ENCODE results near the gene ARNT2. TPM values are rescaled to one million over a fixed set of nuclear protein-coding genes. Genes with fewer than 3 reads are reported as not detected.
A peak's percentile ranks its signal among the peaks of the same experiment; 100 is the strongest.

Gene ARNT2
- total RNA-seq, 1 donor from 2014 or later, result 6.4 TPM

DNA sequence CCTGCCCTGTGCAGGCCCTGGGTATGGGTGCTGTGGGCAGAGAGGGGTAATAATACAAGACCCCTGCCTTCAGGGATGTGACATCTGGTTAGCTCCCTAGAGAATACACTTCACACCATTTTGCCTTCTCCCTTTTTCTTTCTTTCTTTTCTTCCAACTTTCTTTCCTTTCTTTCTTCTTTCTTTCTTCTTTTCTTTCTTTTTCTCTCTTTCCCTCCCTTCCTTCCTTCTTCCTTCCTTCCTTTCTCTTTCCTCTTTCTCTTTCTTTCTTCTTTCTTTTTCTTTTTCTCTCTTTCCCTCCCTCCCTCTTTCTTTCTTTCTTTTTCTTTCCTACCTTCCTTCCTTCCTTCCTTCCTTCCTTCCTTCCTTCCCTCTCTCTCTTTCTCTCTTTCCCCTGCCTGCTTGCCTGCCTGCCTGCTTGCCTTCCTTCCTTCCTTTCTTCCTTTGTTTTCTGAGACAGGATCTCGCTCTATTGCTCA is 222.5 kb downstream of the ARNT2 start:
- DNase-seq (ENCODE audit: low spot score in 2 of 2), result no peak
- Histone ChIP-seq H3K27me3 (no peaks in the 10 kb centered on the region), H3K27ac (no peak overlapping the region), H3K4me1 (no peaks in the 10 kb centered on the region), H3K36me3 (no peaks in the 10 kb centered on the region), H3K9me3 (no peaks in the 10 kb centered on the region), H3K4me3 (no peak overlapping the region)
- intact Hi-C loops (cut with DNase I), result no loop called here
- TF ChIP-seq, protein P1, sequence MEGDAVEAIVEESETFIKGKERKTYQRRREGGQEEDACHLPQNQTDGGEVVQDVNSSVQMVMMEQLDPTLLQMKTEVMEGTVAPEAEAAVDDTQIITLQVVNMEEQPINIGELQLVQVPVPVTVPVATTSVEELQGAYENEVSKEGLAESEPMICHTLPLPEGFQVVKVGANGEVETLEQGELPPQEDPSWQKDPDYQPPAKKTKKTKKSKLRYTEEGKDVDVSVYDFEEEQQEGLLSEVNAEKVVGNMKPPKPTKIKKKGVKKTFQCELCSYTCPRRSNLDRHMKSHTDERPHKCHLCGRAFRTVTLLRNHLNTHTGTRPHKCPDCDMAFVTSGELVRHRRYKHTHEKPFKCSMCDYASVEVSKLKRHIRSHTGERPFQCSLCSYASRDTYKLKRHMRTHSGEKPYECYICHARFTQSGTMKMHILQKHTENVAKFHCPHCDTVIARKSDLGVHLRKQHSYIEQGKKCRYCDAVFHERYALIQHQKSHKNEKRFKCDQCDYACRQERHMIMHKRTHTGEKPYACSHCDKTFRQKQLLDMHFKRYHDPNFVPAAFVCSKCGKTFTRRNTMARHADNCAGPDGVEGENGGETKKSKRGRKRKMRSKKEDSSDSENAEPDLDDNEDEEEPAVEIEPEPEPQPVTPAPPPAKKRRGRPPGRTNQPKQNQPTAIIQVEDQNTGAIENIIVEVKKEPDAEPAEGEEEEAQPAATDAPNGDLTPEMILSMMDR (IDR thresholded peaks at IDR 0.05), result no peak

DNA sequence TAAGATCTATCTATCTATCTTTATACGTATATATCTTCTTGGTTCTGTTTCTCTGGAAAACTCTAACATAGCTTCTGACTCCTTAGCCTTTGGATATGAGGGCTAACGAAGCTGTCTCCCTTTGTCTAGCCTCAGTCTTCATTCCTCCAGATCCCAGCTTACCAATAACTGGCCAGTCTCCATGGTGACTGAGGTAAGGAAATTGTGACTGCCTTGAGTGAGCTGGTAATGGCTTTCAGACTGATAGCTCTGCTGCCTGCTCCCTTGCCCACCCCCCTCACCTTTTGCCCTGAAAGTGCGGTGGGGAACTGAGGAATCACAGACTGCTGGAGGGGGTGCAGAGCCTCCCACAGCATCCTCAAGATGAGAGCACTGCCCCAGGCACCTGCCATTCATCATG is 225.2 kb downstream of the ARNT2 start:
- intact Hi-C loops (cut with DNase I), result no loop called here
- H3K9me3 ChIP-seq, result no peaks in the 10 kb centered on the region

DNA sequence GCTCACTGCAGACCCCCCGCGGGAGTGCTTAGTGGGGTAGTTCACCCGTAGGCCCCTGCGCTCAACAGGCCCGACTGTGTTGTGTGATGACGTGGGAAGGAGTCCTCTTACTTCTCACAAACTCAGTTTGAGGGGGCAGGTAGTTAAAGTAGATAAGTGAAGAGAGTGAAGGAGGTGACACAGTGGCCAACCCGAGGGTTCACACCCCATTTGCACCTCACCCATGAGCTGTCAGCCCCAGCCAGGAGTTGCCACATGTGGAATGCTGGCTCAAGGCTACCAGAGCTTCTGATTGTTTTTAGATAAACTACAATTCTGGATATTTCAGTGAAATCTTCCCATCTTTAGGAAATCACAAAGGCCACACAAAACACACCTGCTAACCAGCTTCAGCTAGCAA is 226.8 kb downstream of the ARNT2 start:
- H3K27ac ChIP-seq, result no peak overlapping the region
- intact Hi-C loops (cut with DNase I), result no loop called here

More for the DNA sequence above, 225.2 kb downstream of the ARNT2 start:
- no peak overlapping the region for H3K27ac ChIP-seq
- no peaks in the 10 kb centered on the region for H3K36me3 ChIP-seq
- H3K4me3 ChIP-seq, result no peak overlapping the region
- TF ChIP-seq, protein P1 (IDR thresholded peaks at IDR 0.05), result no peak
- peak in 1 of 2 donors; percentile 38 for DNase-seq (ENCODE audit: low spot score in 2 of 2)
- no peaks in the 10 kb centered on the region for H3K4me1 ChIP-seq
- no peaks in the 10 kb centered on the region for H3K27me3 ChIP-seq

DNA sequence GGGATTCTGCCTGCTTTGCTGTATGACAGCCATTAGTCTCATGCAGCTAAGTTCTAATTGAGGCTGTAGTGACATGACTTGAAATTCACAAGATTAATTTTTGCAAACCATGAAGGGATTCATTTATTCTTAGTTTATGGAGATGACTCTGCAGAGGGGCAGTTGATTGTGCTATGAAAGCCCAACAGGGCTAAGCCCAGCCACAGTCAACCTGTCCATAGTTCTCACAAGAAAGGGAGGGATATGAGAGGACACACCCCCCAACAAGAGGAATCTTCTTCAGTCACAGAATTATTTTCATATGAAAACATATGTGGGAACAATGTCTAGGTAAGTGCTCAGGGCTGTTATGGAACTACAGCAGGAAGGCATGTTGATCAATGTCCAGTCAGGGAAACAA is 229.0 kb downstream of the ARNT2 start:
- H3K4me1 ChIP-seq, result no peaks in the 10 kb centered on the region
- intact Hi-C loops (cut with DNase I), result no loop called here
- no peaks in the 10 kb centered on the region for H3K9me3 ChIP-seq
- TF ChIP-seq, protein P1 (IDR thresholded peaks at IDR 0.05), result no peak
- H3K36me3 ChIP-seq, result no peaks in the 10 kb centered on the region
- H3K27ac ChIP-seq, result no peak overlapping the region
- no peak overlapping the region for H3K4me3 ChIP-seq
- H3K27me3 ChIP-seq, result no peaks in the 10 kb centered on the region
- peak in 1 of 2 donors; percentile 5 for DNase-seq (ENCODE audit: low spot score in 2 of 2)

More for the DNA sequence above, 226.8 kb downstream of the ARNT2 start:
- no peaks in the 10 kb centered on the region for H3K4me1 ChIP-seq
- no peaks in the 10 kb centered on the region for H3K9me3 ChIP-seq
- DNase-seq (ENCODE audit: low spot score in 2 of 2), result peak in 1 of 2 donors; percentile 22
- H3K27me3 ChIP-seq, result no peaks in the 10 kb centered on the region
- TF ChIP-seq, protein P1 (IDR thresholded peaks at IDR 0.05), result no peak
- H3K36me3 ChIP-seq, result no peaks in the 10 kb centered on the region
- H3K4me3 ChIP-seq, result no peak overlapping the region

DNA sequence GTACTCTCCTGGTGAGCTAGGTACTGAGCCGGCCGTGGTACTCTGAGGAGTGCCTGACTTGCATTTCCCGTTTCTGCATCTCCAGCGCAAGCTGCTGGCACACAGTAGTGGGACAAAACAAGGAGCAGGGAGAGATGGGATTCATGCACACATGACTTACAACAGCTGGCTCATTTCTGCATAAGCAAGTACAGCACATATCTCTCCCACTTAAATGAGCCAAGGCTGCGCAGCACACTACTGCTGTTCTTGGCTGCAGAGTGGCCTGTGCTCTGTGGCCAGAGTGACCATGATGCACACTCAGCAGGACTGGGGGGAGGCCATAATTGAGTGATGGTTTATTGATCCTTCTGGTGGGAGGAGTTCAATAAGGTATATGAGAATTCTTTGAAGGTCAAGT is 231.8 kb downstream of the ARNT2 start:
- intact Hi-C loops (cut with DNase I), result no loop called here
- Histone ChIP-seq H3K4me1 (no peaks in the 10 kb centered on the region), H3K27ac (no peak overlapping the region), H3K9me3 (peaks cover 0 to 1% of the 10 kb centered on the region in 2 donors), H3K36me3 (no peaks in the 10 kb centered on the region), H3K4me3 (no peak overlapping the region), H3K27me3 (no peaks in the 10 kb centered on the region)
- TF ChIP-seq, protein P1 (IDR thresholded peaks at IDR 0.05), result no peak
- peak in 1 of 2 donors; percentile 37 for DNase-seq (ENCODE audit: low spot score in 2 of 2)

DNA sequence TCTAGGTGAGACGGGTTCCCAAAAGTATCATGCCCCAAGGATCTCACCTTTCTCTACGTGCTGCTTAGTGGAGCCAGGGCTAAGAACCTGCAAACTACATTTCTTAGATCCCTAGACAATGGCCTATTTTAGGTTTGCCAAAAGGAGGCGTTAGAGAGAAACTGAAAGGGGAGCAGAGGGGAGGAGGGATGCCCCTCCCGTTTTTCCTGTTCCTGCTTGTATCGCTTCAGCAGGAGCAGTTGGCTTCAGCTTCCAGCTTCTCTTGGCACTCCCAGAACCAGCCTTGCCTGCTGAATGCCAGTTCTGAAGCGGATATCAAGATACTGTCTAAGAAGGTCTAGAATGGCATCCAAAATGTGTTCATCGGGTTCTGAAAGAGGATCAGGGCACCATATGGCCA is 232.5 kb downstream of the ARNT2 start:
- H3K4me3 ChIP-seq, result no peak overlapping the region
- intact Hi-C loops (cut with DNase I), result no loop called here
- H3K4me1 ChIP-seq, result no peaks in the 10 kb centered on the region

More for the DNA sequence above, 232.5 kb downstream of the ARNT2 start:
- peak in 1 of 2 donors; percentile 18 for DNase-seq (ENCODE audit: low spot score in 2 of 2)
- H3K9me3 ChIP-seq, result peaks cover 0 to 5% of the 10 kb centered on the region in 2 donors
- no peaks in the 10 kb centered on the region for H3K27me3 ChIP-seq
- no peak overlapping the region for H3K27ac ChIP-seq
- no peaks in the 10 kb centered on the region for H3K36me3 ChIP-seq
- TF ChIP-seq, protein P1 (IDR thresholded peaks at IDR 0.05), result no peak
